WTC11 (cell line): ENCODE measurements around the gene TMEM250.

ENCODE experiments used
- CBFB ChIP-seq: sonication (generic); formaldehyde crosslinking; IDR thresholded peaks from 2 replicates; pipeline ENCODE4 v1.8.1; 2022; ENCODE audit warnings: mild to moderate bottlenecking, low read depth, missing genetic modification reagents
- FOXJ3 ChIP-seq: sonication (generic); formaldehyde crosslinking; IDR thresholded peaks from 2 replicates; pipeline ENCODE4 v1.9.0; 2021; ENCODE audit warnings: missing genetic modification reagents, mild to moderate bottlenecking, borderline replicate concordance
- FOXP1 ChIP-seq: sonication (generic); formaldehyde crosslinking; IDR thresholded peaks from 2 replicates; pipeline ENCODE4 v1.8.0; 2022; ENCODE audit warnings: missing genetic modification reagents, mild to moderate bottlenecking, moderate library complexity, borderline replicate concordance
- NR1H2 ChIP-seq: sonication (generic); formaldehyde crosslinking; IDR thresholded peaks from 2 replicates; pipeline ENCODE4 v1.9.0; 2021; ENCODE audit warnings: mild to moderate bottlenecking, moderate library complexity, missing genetic modification reagents
- TF ChIP-seq, protein P1 (sequence below): fragments of 200-600 bp; IDR thresholded peaks from 2 replicates; pipeline ENCODE4 v1.8.0; 2022; ENCODE audit warnings: antibody characterized with exemption

DNA sequence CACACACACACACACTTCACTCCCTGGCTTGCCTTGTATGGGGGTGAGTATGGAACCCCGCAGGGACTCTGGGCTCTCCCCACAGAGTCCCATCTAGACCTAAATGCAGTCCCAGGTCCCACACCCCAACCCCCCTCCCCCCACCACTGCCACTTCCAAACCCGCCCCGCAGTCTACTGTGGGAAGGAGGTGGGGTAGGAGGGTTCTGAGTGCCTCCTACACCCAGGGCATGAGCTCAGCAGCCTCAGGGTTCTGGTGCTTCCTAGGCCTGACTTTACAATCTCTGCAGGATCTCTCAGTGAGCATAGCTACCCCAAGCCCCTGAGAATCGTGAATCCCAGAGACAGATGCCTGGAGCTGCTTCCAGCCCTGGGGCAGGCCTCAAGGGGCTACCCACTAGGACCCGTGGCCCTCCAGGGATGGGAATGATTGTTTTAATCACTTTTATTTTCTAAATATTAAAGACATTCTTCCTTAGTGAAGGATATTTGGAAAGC is 22.1 kb downstream of the TMEM250 start:
- TF ChIP-seq, protein P1, sequence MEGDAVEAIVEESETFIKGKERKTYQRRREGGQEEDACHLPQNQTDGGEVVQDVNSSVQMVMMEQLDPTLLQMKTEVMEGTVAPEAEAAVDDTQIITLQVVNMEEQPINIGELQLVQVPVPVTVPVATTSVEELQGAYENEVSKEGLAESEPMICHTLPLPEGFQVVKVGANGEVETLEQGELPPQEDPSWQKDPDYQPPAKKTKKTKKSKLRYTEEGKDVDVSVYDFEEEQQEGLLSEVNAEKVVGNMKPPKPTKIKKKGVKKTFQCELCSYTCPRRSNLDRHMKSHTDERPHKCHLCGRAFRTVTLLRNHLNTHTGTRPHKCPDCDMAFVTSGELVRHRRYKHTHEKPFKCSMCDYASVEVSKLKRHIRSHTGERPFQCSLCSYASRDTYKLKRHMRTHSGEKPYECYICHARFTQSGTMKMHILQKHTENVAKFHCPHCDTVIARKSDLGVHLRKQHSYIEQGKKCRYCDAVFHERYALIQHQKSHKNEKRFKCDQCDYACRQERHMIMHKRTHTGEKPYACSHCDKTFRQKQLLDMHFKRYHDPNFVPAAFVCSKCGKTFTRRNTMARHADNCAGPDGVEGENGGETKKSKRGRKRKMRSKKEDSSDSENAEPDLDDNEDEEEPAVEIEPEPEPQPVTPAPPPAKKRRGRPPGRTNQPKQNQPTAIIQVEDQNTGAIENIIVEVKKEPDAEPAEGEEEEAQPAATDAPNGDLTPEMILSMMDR, result no peak
- no peak for TF ChIP-seq NR1H2 (CRISPR knock-in tag)
- TF ChIP-seq FOXJ3 (CRISPR knock-in tag), result no peak
- TF ChIP-seq CBFB (CRISPR knock-in tag), result no peak
- TF ChIP-seq FOXP1 (CRISPR knock-in tag), result no peak
